ENCODE data around the gene TMEM117.

The TMEM117 gene

DNA sequence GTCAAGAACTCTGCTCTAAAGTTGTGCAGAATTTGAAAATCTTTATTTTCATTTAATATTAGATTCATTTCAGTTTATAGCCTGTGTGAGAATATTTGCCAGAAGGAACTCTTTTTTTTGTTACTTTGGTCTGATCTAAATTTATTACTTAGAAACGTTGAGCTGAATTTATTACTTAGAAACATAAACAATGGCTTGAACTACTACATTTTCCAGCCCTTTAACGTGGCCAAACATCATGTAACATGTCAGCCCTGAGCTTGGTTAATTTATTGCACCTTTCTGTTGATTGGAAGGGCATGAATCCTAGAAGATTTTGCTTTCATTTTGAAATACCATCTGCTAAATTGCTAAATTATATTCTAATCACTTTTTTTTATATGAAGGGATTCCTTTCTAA is 241.4 kb downstream of the TMEM117 start:
- TF ChIP-seq JUND (IDR thresholded peaks at IDR 0.05; ENCODE audit: low read depth): no peak

DNA sequence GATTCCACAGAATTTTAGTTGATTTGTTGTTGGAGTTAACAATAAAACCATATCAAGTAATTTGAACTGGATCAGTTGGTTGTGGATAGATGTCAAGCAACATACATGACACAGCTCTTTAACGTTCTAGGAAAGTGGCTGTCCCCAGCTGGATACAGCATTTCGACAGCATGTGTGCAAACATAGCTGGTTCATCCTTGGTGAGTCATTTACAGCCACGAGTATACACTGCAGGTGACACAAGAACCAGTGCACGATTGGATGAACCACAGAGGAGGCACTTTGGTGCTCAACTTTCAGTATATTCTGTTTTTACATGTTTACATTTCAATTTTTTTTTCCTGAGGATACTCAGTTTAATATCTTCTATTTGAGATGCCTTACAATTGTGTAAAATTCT is 242.4 kb downstream of the TMEM117 start:
- in situ Hi-C loops (cut with HindIII; ENCODE audit: low pct_unique_long_range_greater_than_20kb, low sequenced_read_pairs): no loop called here
- DNase-seq (ENCODE audit: low read depth in 1 of 2, low spot score in 1 of 2): no peak
- TF ChIP-seq JUND (IDR thresholded peaks at IDR 0.05; ENCODE audit: low read depth): no peak

More for the DNA sequence above, 241.4 kb downstream of the TMEM117 start:
- in situ Hi-C loops (cut with HindIII; ENCODE audit: low pct_unique_long_range_greater_than_20kb, low sequenced_read_pairs): no loop called here
- DNase-seq (ENCODE audit: low read depth in 1 of 2, low spot score in 1 of 2): no peak

DNA sequence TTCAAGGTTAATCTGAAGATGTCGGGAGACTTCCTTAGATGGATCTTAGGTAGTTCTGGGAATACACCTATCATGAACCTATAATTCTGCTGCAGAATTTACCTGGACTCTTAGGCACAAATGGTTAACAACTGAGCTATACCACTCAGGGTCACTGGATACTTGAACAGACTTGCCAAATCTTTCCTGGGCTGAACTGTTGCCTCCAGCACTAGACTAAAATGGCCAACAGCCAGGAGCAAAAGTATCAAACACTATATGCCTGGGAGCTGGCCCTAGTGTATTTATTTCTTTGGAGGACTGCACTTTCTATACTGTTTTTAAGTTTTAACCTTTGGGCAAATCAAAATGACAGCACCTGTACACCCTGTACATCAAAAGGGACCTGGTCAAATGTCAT is 252.8 kb downstream of the TMEM117 start:
- in situ Hi-C loops (cut with HindIII; ENCODE audit: low pct_unique_long_range_greater_than_20kb, low sequenced_read_pairs): no loop called here
- TF ChIP-seq JUND (IDR thresholded peaks at IDR 0.05; ENCODE audit: low read depth): no peak
- DNase-seq (ENCODE audit: low read depth in 1 of 2, low spot score in 1 of 2): no peak

DNA sequence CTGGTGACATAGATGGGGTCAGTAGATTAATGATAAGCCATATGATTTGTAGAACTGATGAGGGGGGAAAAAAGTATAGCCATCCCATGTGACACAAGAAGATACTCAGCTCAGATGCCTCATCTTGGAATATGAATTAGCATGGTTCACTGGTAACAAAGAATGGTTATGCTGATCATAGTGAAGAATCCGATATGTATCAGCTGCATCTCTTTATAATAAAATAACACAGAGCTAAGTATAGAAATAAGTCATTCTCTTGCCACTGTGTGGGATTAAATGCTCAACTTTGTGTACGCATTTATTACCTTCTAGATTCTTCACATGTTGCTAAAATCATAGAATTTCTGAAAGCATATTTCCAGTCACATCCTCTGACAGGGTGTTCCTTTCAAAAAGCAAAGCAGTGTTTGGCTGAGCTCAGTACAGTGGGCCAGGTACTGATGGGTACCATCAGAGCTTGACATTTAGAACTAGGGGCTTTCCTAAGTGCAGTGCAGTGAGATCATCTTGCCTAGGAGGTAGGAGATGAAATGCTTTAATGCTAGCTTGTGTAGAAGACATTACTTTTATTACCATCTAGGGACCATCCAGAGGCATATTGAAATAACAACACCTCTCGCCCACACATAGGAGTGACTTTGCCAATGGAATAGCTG is 256.2 kb downstream of the TMEM117 start:
- no peak for DNase-seq (ENCODE audit: low read depth in 1 of 2, low spot score in 1 of 2)
- no peak for TF ChIP-seq JUND (IDR thresholded peaks at IDR 0.05; ENCODE audit: low read depth)
- in situ Hi-C loops (cut with HindIII; ENCODE audit: low pct_unique_long_range_greater_than_20kb, low sequenced_read_pairs): no loop called here

DNA sequence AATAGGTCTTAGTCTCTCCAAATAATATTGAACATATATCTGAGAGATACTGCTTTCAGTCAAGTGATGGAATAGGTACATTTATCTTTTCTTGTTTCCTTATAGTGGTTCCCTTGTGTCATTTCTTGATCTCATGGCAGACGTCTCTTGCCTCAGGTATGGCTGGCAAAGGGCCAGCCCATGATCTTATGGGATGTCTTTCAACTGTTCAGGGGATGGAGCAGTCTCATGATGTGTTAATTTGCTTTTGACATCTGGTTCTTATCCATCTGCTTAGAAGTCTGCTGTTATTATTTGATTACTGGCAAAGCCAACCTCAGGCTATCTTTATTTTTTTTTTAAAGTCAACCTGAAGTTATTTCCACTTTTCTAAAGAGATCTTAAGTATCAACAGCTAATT is 262.9 kb downstream of the TMEM117 start:
- no peak for DNase-seq (ENCODE audit: low read depth in 1 of 2, low spot score in 1 of 2)
- no peak for TF ChIP-seq JUND (IDR thresholded peaks at IDR 0.05; ENCODE audit: low read depth)
- in situ Hi-C loops (cut with HindIII; ENCODE audit: low pct_unique_long_range_greater_than_20kb, low sequenced_read_pairs): no loop called here

DNA sequence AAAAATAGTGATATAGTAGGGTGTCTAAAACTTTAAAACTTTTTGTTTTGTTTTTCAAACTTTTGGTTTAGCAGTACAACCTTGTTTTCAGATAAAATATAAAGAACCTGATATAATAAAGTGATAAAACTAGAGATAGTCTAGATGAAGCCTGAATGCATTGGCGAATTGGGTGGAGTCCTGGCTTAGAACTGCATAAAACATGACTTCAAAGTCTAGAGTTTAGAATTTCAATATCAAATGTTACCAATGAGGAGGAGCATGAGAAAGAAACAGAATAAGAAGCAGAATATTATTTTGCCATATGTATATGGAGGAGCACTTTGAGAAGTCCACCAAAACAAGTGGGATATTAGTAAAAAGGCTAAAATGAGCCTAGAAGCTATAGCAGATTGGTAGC is 263.6 kb downstream of the TMEM117 start:
- DNase-seq (ENCODE audit: low read depth in 1 of 2, low spot score in 1 of 2): no peak
- no peak for TF ChIP-seq JUND (IDR thresholded peaks at IDR 0.05; ENCODE audit: low read depth)
- in situ Hi-C loops (cut with HindIII; ENCODE audit: low pct_unique_long_range_greater_than_20kb, low sequenced_read_pairs): no loop called here

DNA sequence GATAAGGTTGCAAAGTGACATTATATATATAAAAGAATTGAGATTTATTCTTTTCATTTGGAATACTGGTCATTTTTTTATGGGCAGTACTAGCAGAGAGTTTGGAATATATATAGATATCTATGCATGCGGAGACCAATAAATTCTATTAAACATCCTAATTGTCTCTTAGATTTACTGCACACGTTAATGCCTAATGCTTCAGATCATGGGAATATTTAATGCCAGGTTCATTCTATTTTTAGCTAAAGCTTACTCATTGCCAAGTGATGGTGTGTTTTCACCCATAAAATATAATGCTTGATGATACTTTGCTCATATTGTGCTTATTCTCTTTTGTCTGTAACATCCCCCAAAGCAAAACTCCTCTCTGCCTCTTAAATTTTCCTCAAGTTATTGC is 264.4 kb downstream of the TMEM117 start:
- in situ Hi-C loops (cut with HindIII; ENCODE audit: low pct_unique_long_range_greater_than_20kb, low sequenced_read_pairs): no loop called here
- no peak for TF ChIP-seq JUND (IDR thresholded peaks at IDR 0.05; ENCODE audit: low read depth)
- DNase-seq (ENCODE audit: low read depth in 1 of 2, low spot score in 1 of 2): no peak

DNA sequence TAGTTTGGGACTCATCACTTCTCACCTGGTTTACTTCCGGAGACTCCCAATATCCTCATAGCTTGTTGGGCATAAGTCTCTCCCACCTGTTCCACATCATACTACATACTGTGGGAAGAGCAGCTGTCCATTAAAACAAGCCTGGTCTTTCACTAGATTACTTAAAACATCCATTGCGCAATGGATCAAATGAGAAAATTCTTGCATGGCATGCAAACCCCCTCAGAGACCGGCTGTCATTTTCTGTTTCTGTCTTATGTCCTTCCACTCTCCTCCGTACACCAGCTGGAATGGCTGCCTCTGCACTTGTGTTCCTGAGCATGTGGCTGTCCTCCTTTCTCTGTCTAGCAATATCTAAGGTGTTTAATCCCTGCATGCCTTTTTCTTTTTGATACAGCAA is 265.6 kb downstream of the TMEM117 start:
- no peak for TF ChIP-seq JUND (IDR thresholded peaks at IDR 0.05; ENCODE audit: low read depth)
- in situ Hi-C loops (cut with HindIII; ENCODE audit: low pct_unique_long_range_greater_than_20kb, low sequenced_read_pairs): no loop called here

DNA sequence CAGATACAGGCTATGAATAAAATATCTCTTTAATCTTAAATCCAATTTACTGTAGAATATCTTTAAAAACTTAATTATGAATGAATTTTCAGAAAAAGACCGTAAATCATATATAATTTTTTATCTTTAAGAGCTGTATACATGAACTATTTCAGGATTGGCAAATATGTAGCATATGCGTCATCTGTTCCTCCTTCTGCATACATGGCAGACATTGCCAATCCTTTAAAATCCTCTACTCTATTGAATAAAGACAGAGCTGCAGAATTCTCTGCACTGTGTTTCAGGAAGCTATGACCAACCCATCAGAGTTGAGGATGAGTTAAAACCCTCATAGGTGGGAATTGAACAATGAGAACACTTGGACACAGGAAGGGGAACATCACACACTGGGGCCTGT is 279.0 kb downstream of the TMEM117 start:
- in situ Hi-C loops (cut with HindIII; ENCODE audit: low pct_unique_long_range_greater_than_20kb, low sequenced_read_pairs): no loop called here
- no peak for DNase-seq (ENCODE audit: low read depth in 1 of 2, low spot score in 1 of 2)
- TF ChIP-seq JUND (IDR thresholded peaks at IDR 0.05; ENCODE audit: low read depth): no peak

More for the DNA sequence above, 265.6 kb downstream of the TMEM117 start:
- DNase-seq (ENCODE audit: low read depth in 1 of 2, low spot score in 1 of 2): no peak

DNA sequence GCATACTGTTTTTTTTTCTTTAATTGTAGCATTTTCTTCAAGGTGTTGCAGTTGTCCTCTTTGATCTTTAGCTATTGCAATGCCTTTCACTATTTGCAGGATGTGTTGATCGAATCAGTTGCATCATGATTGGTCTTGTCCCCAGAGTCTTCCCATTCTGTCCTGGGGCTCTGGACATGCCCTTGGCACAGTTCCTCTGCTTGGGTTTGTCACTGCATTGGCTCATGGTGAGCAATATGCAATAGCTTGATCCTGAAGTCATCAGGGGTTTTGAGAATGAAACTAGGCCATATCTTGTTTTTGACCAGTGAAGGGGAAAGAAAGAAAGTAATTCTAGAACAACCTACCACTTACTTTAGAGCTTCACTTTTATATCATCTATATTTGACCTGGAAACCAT is 281.5 kb downstream of the TMEM117 start:
- in situ Hi-C loops (cut with HindIII; ENCODE audit: low pct_unique_long_range_greater_than_20kb, low sequenced_read_pairs): no loop called here
- DNase-seq (ENCODE audit: low read depth in 1 of 2, low spot score in 1 of 2): no peak
- no peak for TF ChIP-seq JUND (IDR thresholded peaks at IDR 0.05; ENCODE audit: low read depth)

DNA sequence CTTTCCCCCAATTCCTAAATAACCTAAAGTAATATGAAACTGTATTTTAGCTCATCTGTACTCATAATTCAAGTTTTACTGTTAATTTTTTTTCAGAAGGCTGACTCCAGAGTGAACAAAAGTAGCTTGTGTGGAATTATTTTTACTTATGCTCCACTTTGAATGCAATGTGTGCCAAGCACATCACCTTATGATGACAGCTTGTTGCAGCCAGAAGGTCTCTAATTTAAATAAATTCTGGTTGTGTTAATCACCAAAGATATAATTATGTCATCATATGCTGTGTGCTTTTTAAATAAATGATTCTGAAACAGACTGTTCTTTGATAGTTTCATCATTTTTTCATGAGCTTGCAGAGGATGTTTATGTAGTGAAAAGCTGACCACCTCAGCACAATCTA is 283.1 kb downstream of the TMEM117 start:
- TF ChIP-seq JUND (IDR thresholded peaks at IDR 0.05; ENCODE audit: low read depth): no peak
- DNase-seq (ENCODE audit: low read depth in 1 of 2, low spot score in 1 of 2): no peak
- in situ Hi-C loops (cut with HindIII; ENCODE audit: low pct_unique_long_range_greater_than_20kb, low sequenced_read_pairs): no loop called here

DNA sequence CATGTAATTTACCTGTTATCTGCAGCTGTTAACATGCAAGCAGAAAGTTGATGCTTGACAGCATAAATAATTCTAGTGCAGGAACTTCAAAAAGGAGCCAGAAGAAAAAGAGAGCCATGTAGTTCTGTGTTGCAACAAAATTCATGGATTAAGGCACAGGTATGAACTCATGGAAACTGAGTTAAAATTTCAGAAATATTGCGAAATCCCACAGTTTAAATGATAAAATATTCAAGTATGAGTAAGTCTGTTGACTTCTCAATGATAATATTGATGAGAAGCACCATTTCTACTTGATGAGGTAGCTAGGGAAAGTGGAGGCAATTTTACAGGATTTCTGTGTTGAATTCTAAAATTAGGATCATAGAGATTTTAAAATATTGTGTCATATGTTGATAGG is 290.9 kb downstream of the TMEM117 start:
- in situ Hi-C loops (cut with HindIII; ENCODE audit: low pct_unique_long_range_greater_than_20kb, low sequenced_read_pairs): no loop called here
- no peak for TF ChIP-seq JUND (IDR thresholded peaks at IDR 0.05; ENCODE audit: low read depth)
- no peak for DNase-seq (ENCODE audit: low read depth in 1 of 2, low spot score in 1 of 2)

DNA sequence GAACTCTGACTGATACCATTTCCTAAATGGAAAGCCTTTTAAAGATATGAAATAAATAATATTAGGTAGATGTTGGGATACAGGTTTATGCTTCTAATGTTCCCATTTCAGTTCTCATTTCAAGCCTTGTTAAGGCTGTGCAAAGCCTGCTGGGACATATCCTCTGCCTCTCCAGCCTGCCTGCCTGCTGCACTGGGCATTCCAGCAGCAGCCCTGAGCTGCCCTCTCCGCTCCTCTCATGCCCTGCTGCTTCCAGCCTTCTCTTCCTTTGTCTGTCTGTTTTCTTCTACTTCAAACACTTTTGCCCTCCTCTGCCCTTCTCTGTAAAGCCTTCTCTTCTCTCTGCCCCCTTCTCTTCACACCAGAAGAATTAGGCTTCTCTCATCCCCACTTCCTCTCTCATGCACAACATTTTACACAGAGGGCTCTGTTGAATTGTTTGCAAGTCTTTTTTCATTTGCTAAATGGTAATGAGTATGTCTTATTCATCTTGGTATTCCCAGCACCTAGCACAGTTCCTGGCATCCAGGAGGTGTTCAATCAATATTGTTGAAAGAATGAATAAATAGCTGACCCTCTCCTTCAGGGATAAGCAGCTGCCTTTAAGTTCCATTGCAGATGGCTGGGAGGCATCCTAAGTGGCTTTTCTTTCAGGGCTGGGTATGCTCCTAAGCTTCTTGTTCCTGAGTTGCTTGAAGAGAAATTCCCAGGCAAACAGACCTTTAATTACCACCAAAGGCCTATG is 292.3 kb downstream of the TMEM117 start:
- TF ChIP-seq JUND (IDR thresholded peaks at IDR 0.05; ENCODE audit: low read depth): no peak
- no peak for DNase-seq (ENCODE audit: low read depth in 1 of 2, low spot score in 1 of 2)
- in situ Hi-C loops (cut with HindIII; ENCODE audit: low pct_unique_long_range_greater_than_20kb, low sequenced_read_pairs): no loop called here

Data from T47D (cell line).